Neural cell (in vitro differentiated cells): ENCODE results near the gene COL13A1. TPM values are rescaled to one million over a fixed set of nuclear protein-coding genes. Genes with fewer than 3 reads are reported as not detected.

Source experiments
- H2AFZ ChIP-seq: fragments of 200-600, 300-800 bp; sonication (generic), shearing (Covaris generic); 2 replicates; pipeline ENCODE4 v1.6.0; 2014; ENCODE audit warnings: low read depth, mild to moderate bottlenecking, antibody characterized with exemption, low read length, moderate library complexity
- H3F3A ChIP-seq: fragments of 200-600 bp; shearing (Covaris generic); 2 replicates; pipeline ENCODE4 v1.6.1; 2016; ENCODE audit warnings: mild to moderate bottlenecking, moderate library complexity, mixed read lengths, antibody characterized with exemption, low read length; ENCODE audit not compliant: insufficient read depth, poor library complexity, severe bottlenecking
- H3K27ac ChIP-seq: fragments of 200-600, 300-800 bp; sonication (generic), shearing (Covaris generic); 2 replicates; pipeline ENCODE4 v1.5.1; 2014; ENCODE audit warnings: mild to moderate bottlenecking, low read length, moderate library complexity
- H3K27me3 ChIP-seq: fragments of 300-800, 200-600 bp; sonication (generic), shearing (Covaris generic); 2 replicates; pipeline ENCODE4 v1.6.0; 2014; ENCODE audit warnings: mild to moderate bottlenecking, low read depth, low read length, moderate library complexity; ENCODE audit not compliant: insufficient read depth
- H3K36me3 ChIP-seq: fragments of 300-800, 200-600 bp; sonication (generic), shearing (Covaris generic); 2 replicates; pipeline ENCODE4 v1.5.1; 2014; ENCODE audit warnings: mild to moderate bottlenecking, antibody characterized with exemption, low read length, moderate library complexity; ENCODE audit not compliant: insufficient read depth
- H3K4me2 ChIP-seq: fragments of 300-800, 200-600 bp; sonication (generic), shearing (Covaris generic); 2 replicates; pipeline ENCODE4 v1.6.0; 2014; ENCODE audit warnings: mild to moderate bottlenecking, low read length
- H3K4me3 ChIP-seq: fragments of 300-800, 200-600 bp; sonication (generic), shearing (Covaris generic); 2 replicates; pipeline ENCODE4 v1.5.1; 2014; ENCODE audit warnings: mild to moderate bottlenecking, low read length, moderate library complexity
- H3K79me2 ChIP-seq: fragments of 200-600 bp; shearing (Covaris generic); replicated peaks from 2 replicates; pipeline ENCODE4 v1.6.0; 2014; ENCODE audit warnings: mild to moderate bottlenecking, low read length, moderate library complexity; ENCODE audit not compliant: insufficient read depth
- H3K9ac ChIP-seq: fragments of 300-800, 200-600 bp; sonication (generic), shearing (Covaris generic); 2 replicates; pipeline ENCODE4 v1.6.1; 2016; ENCODE audit warnings: mild to moderate bottlenecking, low read length, mixed read lengths
- H3K9me2 ChIP-seq: fragments of 200-600 bp; shearing (Covaris generic); 2 replicates; pipeline ENCODE4 v1.6.1; 2016; ENCODE audit warnings: mild to moderate bottlenecking, low read length, mixed read lengths; ENCODE audit not compliant: insufficient read depth
- H3K9me3 ChIP-seq: fragments of 200-600, 300-800 bp; sonication (generic), shearing (Covaris generic); 2 replicates; pipeline ENCODE4 v1.6.1; 2016; ENCODE audit warnings: mild to moderate bottlenecking, mixed run types, low read length, moderate library complexity, mixed read lengths
- H4K20me1 ChIP-seq: fragments of 200-600 bp; shearing (Covaris generic); 2 replicates; pipeline ENCODE4 v1.6.1; 2016; ENCODE audit warnings: mild to moderate bottlenecking, mixed run types; ENCODE audit not compliant: insufficient read depth
- CTCF ChIP-seq: fragments of 450-650 bp; IDR thresholded peaks from 2 replicates; pipeline ENCODE4 v1.5.1; 2014; ENCODE audit warnings: antibody characterized with exemption, mild to moderate bottlenecking, moderate library complexity; ENCODE audit not compliant: poor library complexity, severe bottlenecking
- EP300 ChIP-seq: fragments of 450-650 bp; conservative IDR thresholded peaks from 2 replicates; pipeline ENCODE4 v1.6.1; 2014; ENCODE audit warnings: antibody characterized with exemption, mild to moderate bottlenecking, moderate library complexity; ENCODE audit not compliant: poor library complexity, severe bottlenecking
- MXI1 ChIP-seq: fragments of 450-650 bp; conservative IDR thresholded peaks from 2 replicates; pipeline ENCODE4 v1.6.1; 2014; ENCODE audit warnings: antibody characterized with exemption, mild to moderate bottlenecking; ENCODE audit not compliant: poor library complexity, severe bottlenecking
- POLR2AphosphoS5 ChIP-seq: IDR thresholded peaks from 2 replicates; pipeline ENCODE4 v1.6.1; 2012
- RAD21 ChIP-seq: fragments of 450-650 bp; conservative IDR thresholded peaks from 2 replicates; pipeline ENCODE4 v1.6.1; 2014; ENCODE audit warnings: antibody characterized with exemption, mild to moderate bottlenecking, moderate library complexity
- REST ChIP-seq: IDR thresholded peaks from 2 replicates; pipeline ENCODE4 v1.6.1; 2012; ENCODE audit warnings: borderline replicate concordance
- SMC3 ChIP-seq: fragments of 450-650 bp; conservative IDR thresholded peaks from 2 replicates; pipeline ENCODE4 v1.6.1; 2014; ENCODE audit warnings: antibody characterized with exemption, mild to moderate bottlenecking, moderate library complexity; ENCODE audit not compliant: poor library complexity
- TAF1 ChIP-seq: IDR thresholded peaks from 2 replicates; pipeline ENCODE4 v1.6.1; 2012; ENCODE audit warnings: low read depth
- polyA plus RNA-seq: library from polyadenylated mRNA; depleted of rRNA; stranded (reverse); fragments of >200 nt; gene quantifications from 2 replicates; pipeline ENCODE4 v1.2.3, GENCODE V29; 2014

Gene COL13A1
- polyA plus RNA-seq, 1 donor from 2014 or later = 4.7 TPM

- Histone ChIP-seq H3K9ac (no peak overlapping the region), H3K9me2 (no peaks in the 10 kb centered on the region), H3K36me3 (no peaks in the 10 kb centered on the region), H3K4me2 (no peak overlapping the region), H3F3A (no peaks in the 10 kb centered on the region), H3K27me3 (no peaks in the 10 kb centered on the region), H3K4me3 (no peak overlapping the region), H3K27ac (no peak overlapping the region), H4K20me1 (no peaks in the 10 kb centered on the region), H3K9me3 (no peaks in the 10 kb centered on the region), H3K79me2 (no peaks in the 10 kb centered on the region), H2AFZ (no peak overlapping the region)
- TF ChIP-seq TAF1 (no peak), EP300 (no peak), SMC3 (no peak), RAD21 (no peak), MXI1 (no peak)
Measured at GRCh38 chr10:69757553-69758309, 44.0 kb upstream of the COL13A1 start.

GRCh38 chr10:69758310-69758728 lies 43.4 kb upstream of the COL13A1 start:
- Histone ChIP-seq H3K4me3 (no peak overlapping the region), H4K20me1 (no peaks in the 10 kb centered on the region), H3K27ac (no peak overlapping the region), H3K9me2 (no peaks in the 10 kb centered on the region), H3K27me3 (no peaks in the 10 kb centered on the region), H3K9ac (no peak overlapping the region), H2AFZ (no peak overlapping the region), H3K36me3 (no peaks in the 10 kb centered on the region), H3K4me2 (no peak overlapping the region), H3K9me3 (no peaks in the 10 kb centered on the region), H3F3A (no peaks in the 10 kb centered on the region), H3K79me2 (no peaks in the 10 kb centered on the region)
- TF ChIP-seq EP300 = no peak
- no peak for TF ChIP-seq REST

GRCh38 chr10:69759641-69760040 lies 42.1 kb upstream of the COL13A1 start:
- Histone ChIP-seq H3K9ac (no peak overlapping the region), H3K36me3 (no peaks in the 10 kb centered on the region), H3K27me3 (no peaks in the 10 kb centered on the region), H4K20me1 (no peaks in the 10 kb centered on the region), H3K9me3 (no peaks in the 10 kb centered on the region), H3K4me2 (no peak overlapping the region), H2AFZ (no peak overlapping the region), H3K4me3 (no peak overlapping the region), H3K9me2 (no peaks in the 10 kb centered on the region), H3K79me2 (no peaks in the 10 kb centered on the region), H3K27ac (no peak overlapping the region), H3F3A (no peaks in the 10 kb centered on the region)
- TF ChIP-seq MXI1 = no peak
- no peak for TF ChIP-seq POLR2AphosphoS5
- TF ChIP-seq CTCF = no peak
- TF ChIP-seq REST = no peak
- no peak for TF ChIP-seq TAF1
- no peak for TF ChIP-seq RAD21
- TF ChIP-seq EP300 = no peak
